ENCODE results near the gene CNOT8.

Gene CNOT8

GRCh38 chr5:154923441-154924430, 65.3 kb downstream of the CNOT8 start:
- no peak for DNase-seq (ENCODE audit: low read depth)

All from activated T-helper 9 cell treated with anti-CD3 and anti-CD28 coated beads, Interleukin-2, amount 50 U/mL, for 16 hours (primary cell).